Lower lobe of right lung (tissue), 2 donors: ENCODE measurements around the gene ADISSP. TPM values are rescaled to one million over a fixed set of nuclear protein-coding genes. Genes with fewer than 3 reads are reported as not detected.

Source experiments
- ATAC-seq, 2 donors: fragments of 200-7000 bp; cut with Tn5 transposase; one replicate each; pipeline ENCODE4 v1.9.1; 2020 to 2022; ENCODE audit warnings: mild to moderate bottlenecking in 2 of 2, moderate library complexity in 2 of 2
- DNase-seq: peaks from one replicate; pipeline ENCODE4 v3.0.0-alpha.2; 2020
- H3K27ac ChIP-seq: fragments of 200-600 bp; one replicate; pipeline ENCODE4 v1.8.0; 2022
- H3K27me3 ChIP-seq: fragments of 200-600 bp; one replicate; pipeline ENCODE4 v1.8.0; 2022; ENCODE audit warnings: low read depth
- H3K36me3 ChIP-seq: fragments of 200-600 bp; one replicate; pipeline ENCODE4 v1.8.0; 2022; ENCODE audit warnings: mild to moderate bottlenecking
- H3K4me1 ChIP-seq: fragments of 200-600 bp; one replicate; pipeline ENCODE4 v1.8.0; 2022
- H3K4me3 ChIP-seq: fragments of 200-600 bp; one replicate; pipeline ENCODE4 v1.8.0; 2022; ENCODE audit warnings: mild to moderate bottlenecking
- H3K9me3 ChIP-seq: fragments of 200-600 bp; one replicate; pipeline ENCODE4 v1.8.0; 2022
- intact Hi-C: fragments of 100-400 bp; cut with DNase I; formaldehyde crosslinking; loops from one replicate; pipeline ENCODE4 v1.11.0; 2022
- total RNA-seq: library from RNA; stranded (reverse); fragmentation: NEBNext Ultra II Directional; extraction: Animal tissue kit (Norgen Biotek cat#: 25700); gene quantifications from one replicate; pipeline ENCODE4 v1.2.1, GENCODE V29; 2021
- TF ChIP-seq, protein P1 (sequence below): fragments of 200-600 bp; IDR thresholded peaks from one replicate; pipeline ENCODE4 v1.8.0; 2022; ENCODE audit warnings: antibody characterized with exemption, mild to moderate bottlenecking
- donor health status: DM: no; HTN: yes; CAD: no; lungs with severe emphysema.

ADISSP gene
- total RNA-seq, 1 donor from 2014 or later: 33.2 TPM

DNA sequence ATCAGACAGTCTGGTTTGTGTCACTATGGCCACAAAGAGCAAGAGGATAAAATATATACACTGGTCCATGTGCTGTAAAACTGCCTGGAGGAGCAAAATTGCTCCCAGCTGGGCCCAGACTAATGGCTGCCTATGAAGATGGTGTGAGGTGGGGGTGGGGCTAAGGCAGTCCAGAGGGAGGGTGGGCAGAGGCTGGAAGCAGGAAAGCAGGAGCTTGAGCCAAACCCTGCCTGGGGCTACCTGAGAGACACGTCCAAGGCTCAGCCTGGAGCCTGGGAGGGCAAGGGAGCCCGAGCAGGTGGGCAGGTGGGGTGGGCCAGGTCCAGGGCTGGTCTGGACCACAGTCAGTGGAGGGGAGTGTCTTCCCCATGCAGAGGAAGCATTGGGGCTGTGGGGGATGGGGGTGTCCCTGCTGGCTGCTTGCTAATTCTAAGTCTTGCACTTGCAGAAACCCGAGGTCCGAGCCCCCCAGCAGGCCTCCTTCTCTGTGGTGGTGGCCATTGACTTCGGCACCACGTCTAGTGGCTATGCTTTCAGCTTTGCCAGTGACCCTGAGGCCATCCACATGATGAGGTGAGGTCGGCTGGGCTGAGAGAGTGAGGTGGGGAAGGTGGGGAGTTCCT is 25.6 kb downstream of the ADISSP start:
- H3K36me3 ChIP-seq: peaks cover 20% of the 10 kb centered on the region
- ATAC-seq: no peak
- TF ChIP-seq, protein P1, sequence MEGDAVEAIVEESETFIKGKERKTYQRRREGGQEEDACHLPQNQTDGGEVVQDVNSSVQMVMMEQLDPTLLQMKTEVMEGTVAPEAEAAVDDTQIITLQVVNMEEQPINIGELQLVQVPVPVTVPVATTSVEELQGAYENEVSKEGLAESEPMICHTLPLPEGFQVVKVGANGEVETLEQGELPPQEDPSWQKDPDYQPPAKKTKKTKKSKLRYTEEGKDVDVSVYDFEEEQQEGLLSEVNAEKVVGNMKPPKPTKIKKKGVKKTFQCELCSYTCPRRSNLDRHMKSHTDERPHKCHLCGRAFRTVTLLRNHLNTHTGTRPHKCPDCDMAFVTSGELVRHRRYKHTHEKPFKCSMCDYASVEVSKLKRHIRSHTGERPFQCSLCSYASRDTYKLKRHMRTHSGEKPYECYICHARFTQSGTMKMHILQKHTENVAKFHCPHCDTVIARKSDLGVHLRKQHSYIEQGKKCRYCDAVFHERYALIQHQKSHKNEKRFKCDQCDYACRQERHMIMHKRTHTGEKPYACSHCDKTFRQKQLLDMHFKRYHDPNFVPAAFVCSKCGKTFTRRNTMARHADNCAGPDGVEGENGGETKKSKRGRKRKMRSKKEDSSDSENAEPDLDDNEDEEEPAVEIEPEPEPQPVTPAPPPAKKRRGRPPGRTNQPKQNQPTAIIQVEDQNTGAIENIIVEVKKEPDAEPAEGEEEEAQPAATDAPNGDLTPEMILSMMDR: no peak
- intact Hi-C loops: no loop called here
- H3K4me3 ChIP-seq: no peak overlapping the region
- no peak for DNase-seq
- no peaks in the 10 kb centered on the region for H3K27me3 ChIP-seq
- no peak overlapping the region for H3K27ac ChIP-seq
- peaks cover 51% of the 10 kb centered on the region for H3K4me1 ChIP-seq
- no peaks in the 10 kb centered on the region for H3K9me3 ChIP-seq

DNA sequence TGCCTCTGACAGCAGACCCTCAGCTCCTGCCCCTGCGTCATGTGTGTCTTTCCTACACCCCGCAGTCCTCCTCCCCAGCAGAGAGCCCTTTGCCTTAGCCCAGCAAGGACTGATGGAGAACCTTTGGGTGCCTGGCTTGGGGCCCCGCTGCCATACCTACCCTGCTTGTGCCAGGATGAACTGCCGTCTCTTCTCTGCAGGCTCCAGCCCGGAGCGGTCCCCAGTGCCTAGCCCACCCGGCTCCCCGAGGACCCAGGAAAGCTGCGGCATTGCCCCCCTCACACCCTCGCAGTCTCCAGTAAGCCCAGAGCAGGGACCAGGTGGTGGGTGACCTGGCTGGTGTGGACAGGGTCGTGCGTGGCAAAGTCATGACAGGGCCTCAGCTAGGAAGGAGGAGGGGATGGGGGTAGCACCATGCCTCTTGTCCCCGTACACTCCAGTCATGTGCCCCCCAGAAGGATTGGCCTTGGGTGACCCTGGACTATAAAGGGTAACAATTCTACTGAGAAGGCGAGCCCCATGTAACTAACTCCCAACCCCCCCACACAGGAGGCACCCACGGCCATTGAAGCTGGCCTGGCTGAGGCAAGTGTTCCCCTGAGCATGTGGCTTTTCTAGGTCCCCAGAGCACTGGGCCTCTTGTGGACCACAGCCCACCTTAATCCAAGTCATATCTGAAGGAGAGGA is 26.8 kb downstream of the ADISSP start:
- ATAC-seq (no peak), DNase-seq (no peak)
- TF ChIP-seq, protein P1: no peak
- Histone ChIP-seq H3K36me3 (peaks cover 20% of the 10 kb centered on the region), H3K9me3 (no peaks in the 10 kb centered on the region), H3K4me1 (peaks cover 61% of the 10 kb centered on the region), H3K27ac (peak overlapping the region; percentile 81), H3K27me3 (no peaks in the 10 kb centered on the region), H3K4me3 (no peak overlapping the region)
- intact Hi-C loops: no loop called here

DNA sequence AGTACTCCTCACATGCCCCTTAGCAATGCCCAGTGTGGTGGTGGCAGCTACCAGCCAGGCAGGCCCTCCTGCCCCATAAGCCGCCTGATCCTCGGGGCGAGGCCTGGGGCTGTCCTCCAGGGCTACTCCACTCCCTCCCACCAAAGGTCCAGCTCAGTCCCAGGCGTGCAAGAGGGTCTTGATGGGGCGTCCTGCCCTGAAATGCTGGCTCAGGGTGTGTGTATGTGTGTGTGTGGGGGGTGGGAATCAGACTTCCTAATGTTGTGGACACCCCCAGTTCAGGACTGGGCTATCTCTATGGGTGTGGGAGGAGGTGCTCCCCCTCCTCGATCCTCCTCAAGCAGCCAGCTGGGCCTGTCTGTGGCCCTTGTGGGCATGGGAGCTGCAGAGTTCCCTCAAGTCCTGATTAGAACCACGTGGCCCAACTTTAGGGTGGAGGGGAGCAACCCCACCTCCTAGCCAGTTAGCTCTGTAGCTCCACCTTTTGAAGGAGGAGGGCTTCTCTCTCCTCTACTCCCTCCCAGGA is 27.6 kb downstream of the ADISSP start:
- no peaks in the 10 kb centered on the region for H3K27me3 ChIP-seq
- intact Hi-C loops: no loop called here
- H3K9me3 ChIP-seq: no peaks in the 10 kb centered on the region
- H3K4me3 ChIP-seq: no peak overlapping the region
- TF ChIP-seq, protein P1: no peak
- peaks cover 64% of the 10 kb centered on the region for H3K4me1 ChIP-seq
- no peak for ATAC-seq
- peaks cover 14% of the 10 kb centered on the region for H3K36me3 ChIP-seq
- H3K27ac ChIP-seq: peak overlapping the region; percentile 81
- no peak for DNase-seq

DNA sequence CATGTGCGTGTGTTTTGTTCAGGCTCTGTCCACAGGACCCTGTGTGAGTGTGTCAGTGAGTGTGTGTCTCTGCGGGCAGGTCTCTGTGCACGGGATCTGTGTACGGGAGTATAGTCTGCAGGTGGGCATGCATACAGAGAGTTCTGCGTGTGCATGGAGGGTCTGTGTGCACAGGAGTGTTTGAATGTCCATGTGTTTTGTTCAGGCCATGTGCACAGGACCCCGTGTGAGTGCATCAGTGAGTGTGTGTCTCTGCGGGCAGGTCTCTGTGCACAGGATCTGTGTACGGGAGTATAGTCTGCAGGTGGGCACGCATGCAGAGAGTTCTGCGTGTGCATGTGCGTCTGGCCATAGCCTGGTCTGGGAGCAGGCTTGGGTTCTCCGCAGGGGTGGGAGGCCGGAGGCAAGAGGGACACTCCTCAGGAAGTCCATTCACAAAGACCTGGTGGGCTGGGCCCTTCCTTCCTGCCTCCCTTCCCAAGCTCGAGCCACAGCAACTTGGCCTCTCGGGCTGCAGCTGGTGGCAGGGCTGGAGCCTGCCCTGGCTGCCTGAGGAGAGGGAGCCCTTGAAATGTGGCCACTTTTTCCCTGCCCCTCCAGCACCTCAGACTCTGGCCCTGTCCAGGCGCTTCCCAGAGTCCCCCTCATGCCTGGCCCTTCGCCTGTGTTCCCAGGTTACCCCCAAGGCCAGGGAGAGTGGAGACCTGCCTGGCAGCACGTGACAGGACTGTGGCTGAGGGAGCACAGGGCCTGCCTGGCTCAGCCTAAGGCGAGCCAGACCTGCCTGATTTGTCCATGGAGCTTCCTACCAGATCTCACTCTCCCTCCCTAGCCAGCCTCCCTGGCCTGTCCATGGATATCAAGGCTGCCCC is 28.3 kb downstream of the ADISSP start:
- Histone ChIP-seq H3K9me3 (no peaks in the 10 kb centered on the region), H3K36me3 (peaks cover 9% of the 10 kb centered on the region), H3K27me3 (no peaks in the 10 kb centered on the region), H3K27ac (peak overlapping the region; percentile 81), H3K4me1 (peaks cover 64% of the 10 kb centered on the region), H3K4me3 (peak overlapping the region; percentile 14)
- DNase-seq (no peak), ATAC-seq (peak; percentile 39 to 58)
- TF ChIP-seq, protein P1: no peak
- intact Hi-C loops: no loop called here
